Stomach (tissue), 4 donors: ENCODE data around the gene CRAMP1.

Source experiments
- POLR2A ChIP-seq, 4 donors: fragments of 450-650 bp; IDR thresholded peaks; one replicate each; pipeline ENCODE4 v1.6.1; 2016; ENCODE audit warnings: antibody characterized with exemption in 4 of 4, control low read depth in 2 of 4, mild to moderate bottlenecking in 1 of 4, moderate library complexity in 1 of 4
- POLR2AphosphoS5 ChIP-seq, 3 donors: sonication (generic); formaldehyde crosslinking; IDR thresholded peaks; one replicate each; pipeline ENCODE4 v1.6.1; 2016; ENCODE audit warnings: antibody characterized with exemption in 3 of 3
- TF ChIP-seq, protein P1 (sequence below), 7 experiments: fragments of 450-650 bp in 4 of 7; fragments of 200-600 bp in 3 of 7; sonication (generic) in 3 of 7; IDR thresholded peaks; one replicate each; pipeline ENCODE4 v1.5.1; 2016 to 2019; ENCODE audit warnings: antibody characterized with exemption in 7 of 7, control low read depth in 2 of 7, mild to moderate bottlenecking in 1 of 7

DNA sequence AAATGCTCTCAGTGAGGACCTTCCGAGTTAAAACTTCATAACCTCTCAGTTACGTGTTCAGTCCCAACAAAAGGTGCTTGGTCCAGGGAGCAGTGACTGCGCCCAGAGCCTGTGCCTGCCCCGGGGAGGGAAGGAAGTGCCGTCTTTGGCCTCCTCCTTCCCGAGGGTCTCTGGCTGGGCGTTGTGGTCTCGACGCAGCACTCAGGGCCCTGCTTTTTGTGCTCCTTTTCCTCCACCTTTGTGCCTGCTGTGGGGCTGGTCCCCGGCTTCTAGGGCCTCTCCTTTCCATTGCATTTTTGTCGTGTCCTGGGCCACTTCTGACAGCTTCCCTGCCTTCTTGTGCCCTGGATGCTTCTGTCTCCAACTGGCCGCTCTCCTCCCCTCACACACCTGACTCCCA, 29.1 kb downstream of the CRAMP1 start:
- TF ChIP-seq POLR2A (IDR thresholded peaks at IDR 0.05) (no peak), POLR2AphosphoS5 (IDR thresholded peaks at IDR 0.05) (no peak)
- TF ChIP-seq, protein P1, sequence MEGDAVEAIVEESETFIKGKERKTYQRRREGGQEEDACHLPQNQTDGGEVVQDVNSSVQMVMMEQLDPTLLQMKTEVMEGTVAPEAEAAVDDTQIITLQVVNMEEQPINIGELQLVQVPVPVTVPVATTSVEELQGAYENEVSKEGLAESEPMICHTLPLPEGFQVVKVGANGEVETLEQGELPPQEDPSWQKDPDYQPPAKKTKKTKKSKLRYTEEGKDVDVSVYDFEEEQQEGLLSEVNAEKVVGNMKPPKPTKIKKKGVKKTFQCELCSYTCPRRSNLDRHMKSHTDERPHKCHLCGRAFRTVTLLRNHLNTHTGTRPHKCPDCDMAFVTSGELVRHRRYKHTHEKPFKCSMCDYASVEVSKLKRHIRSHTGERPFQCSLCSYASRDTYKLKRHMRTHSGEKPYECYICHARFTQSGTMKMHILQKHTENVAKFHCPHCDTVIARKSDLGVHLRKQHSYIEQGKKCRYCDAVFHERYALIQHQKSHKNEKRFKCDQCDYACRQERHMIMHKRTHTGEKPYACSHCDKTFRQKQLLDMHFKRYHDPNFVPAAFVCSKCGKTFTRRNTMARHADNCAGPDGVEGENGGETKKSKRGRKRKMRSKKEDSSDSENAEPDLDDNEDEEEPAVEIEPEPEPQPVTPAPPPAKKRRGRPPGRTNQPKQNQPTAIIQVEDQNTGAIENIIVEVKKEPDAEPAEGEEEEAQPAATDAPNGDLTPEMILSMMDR (IDR thresholded peaks at IDR 0.05) = no peak
